GM10266 (cell line): Measurements from ENCODE around the gene ACTA2.

Experiments
- DNase-seq: peaks from one replicate; pipeline ENCODE4 v3.0.0; 2012; ENCODE audit errors: extremely low spot score
- TF ChIP-seq, protein P1 (sequence below): IDR thresholded peaks from 2 replicates; pipeline ENCODE4 v1.5.1; 2012; ENCODE audit warnings: mild to moderate bottlenecking, low read depth; ENCODE audit not compliant: control insufficient read depth, insufficient read depth; ENCODE audit errors: missing control alignments

ACTA2 gene

DNA sequence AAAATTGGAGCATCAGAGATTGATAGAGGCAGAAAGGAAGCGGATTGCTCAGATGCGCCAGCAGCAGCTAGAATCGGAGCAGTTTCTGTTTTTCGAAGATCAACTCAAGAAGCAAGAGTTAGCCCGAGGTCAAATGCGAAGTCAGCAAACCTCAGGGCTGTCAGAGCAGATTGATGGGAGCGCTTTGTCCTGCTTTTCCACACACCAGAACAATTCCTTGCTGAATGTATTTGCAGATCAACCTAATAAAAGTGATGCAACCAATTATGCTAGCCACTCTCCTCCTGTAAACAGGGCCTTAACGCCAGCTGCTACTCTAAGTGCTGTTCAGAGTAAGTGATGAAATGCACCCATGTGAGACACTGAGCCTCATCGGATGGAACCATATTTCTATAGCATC is 39.4 kb downstream of the ACTA2 start:
- DNase-seq, result no peak
- TF ChIP-seq, protein P1, sequence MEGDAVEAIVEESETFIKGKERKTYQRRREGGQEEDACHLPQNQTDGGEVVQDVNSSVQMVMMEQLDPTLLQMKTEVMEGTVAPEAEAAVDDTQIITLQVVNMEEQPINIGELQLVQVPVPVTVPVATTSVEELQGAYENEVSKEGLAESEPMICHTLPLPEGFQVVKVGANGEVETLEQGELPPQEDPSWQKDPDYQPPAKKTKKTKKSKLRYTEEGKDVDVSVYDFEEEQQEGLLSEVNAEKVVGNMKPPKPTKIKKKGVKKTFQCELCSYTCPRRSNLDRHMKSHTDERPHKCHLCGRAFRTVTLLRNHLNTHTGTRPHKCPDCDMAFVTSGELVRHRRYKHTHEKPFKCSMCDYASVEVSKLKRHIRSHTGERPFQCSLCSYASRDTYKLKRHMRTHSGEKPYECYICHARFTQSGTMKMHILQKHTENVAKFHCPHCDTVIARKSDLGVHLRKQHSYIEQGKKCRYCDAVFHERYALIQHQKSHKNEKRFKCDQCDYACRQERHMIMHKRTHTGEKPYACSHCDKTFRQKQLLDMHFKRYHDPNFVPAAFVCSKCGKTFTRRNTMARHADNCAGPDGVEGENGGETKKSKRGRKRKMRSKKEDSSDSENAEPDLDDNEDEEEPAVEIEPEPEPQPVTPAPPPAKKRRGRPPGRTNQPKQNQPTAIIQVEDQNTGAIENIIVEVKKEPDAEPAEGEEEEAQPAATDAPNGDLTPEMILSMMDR, result no peak

DNA sequence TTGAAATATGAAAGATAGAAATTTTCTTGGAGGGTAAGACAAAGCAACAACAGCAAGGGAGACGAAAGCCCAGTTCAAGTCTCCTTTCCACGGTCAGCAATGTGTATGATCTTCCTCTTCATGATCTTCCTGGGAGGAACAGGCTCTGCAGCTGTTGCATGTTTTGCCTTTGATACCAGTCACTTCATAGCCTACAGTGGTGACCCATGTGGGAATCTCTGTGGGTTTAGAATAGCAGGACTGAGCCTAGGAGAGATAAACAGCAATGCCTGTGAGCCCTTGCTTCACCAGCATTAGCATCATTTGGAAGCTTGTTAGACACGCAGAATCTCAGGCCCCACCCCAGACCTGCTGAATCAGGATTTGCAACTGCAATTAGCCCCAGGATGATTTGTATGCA is 40.7 kb downstream of the ACTA2 start:
- DNase-seq, result no peak
- TF ChIP-seq, protein P1, result no peak

DNA sequence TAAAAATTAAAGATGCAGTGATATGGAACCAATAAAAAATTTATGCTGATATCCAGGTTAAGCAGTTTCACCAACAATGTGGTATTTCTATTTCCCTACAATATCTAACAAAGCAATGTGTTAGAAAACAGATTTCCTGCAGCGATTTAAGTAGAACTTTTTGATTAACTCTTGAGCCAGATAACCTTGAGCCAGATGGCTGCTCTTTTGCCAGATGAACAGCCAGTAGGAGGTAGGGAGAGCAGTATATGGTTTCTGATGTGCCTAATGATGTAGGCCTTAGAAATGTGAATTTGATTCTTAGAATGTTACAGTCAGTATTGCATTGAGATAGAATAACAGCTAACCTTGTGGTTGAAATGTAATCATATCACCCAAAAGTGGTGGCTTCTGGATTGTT is 41.5 kb downstream of the ACTA2 start:
- DNase-seq, result no peak
- TF ChIP-seq, protein P1, result no peak

DNA sequence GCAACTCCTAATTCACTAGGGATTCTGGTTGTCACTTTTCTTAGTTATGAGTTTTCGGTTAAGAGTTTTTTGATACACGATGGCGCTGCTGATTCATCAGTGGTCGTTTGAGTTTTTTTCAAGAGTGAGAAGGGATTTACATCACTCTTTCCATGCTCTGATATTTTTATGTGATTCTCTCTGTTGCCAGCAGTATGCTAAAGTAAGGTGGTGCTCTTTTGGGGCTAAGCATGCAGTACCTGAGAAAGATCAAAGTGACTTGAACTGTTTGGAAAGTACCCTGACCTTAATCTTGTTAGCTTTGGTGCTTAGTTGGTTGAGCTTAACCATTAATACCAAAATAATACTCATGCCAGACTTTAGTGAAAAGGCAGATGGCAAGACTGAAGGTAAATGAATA is 44.4 kb downstream of the ACTA2 start:
- no peak for DNase-seq
- TF ChIP-seq, protein P1, result no peak

DNA sequence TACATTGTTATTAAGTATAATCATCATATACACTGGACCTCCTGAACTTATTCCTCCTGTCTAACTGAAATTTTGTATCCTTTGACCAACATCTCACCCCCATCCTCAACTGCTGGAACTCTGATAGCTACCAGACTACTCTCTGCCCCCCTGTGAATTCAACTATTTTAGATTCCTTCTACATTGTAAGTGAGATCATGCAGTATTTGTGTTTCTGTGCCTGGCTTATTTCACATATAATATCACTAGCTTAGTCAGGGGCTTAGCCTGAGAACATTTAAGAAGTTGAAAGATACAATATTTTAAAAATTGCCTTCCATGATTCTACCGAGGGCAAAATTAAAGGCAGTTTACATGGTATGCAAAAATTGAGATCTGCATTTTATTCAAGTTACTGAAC is 45.7 kb downstream of the ACTA2 start:
- TF ChIP-seq, protein P1, result no peak
- DNase-seq, result no peak

DNA sequence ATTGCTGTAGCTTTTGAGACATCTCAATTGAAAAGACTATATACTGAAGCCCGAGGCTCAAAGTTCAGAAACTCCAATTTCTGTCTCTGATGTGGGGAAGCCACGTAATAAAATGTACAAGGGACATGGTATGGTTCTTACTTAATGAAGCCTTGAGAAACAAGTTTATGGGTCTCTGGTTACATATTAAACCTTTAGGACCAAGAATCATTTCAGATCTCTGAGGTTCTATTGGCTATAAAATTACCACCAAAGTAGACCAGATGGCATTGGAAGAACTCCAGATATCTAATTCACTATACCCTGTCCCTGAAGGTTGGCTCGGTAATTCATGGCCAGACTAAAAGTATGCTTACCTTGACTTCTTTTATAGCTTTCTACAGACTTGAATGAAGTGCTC is 48.9 kb downstream of the ACTA2 start:
- DNase-seq, result no peak
- TF ChIP-seq, protein P1, result no peak

DNA sequence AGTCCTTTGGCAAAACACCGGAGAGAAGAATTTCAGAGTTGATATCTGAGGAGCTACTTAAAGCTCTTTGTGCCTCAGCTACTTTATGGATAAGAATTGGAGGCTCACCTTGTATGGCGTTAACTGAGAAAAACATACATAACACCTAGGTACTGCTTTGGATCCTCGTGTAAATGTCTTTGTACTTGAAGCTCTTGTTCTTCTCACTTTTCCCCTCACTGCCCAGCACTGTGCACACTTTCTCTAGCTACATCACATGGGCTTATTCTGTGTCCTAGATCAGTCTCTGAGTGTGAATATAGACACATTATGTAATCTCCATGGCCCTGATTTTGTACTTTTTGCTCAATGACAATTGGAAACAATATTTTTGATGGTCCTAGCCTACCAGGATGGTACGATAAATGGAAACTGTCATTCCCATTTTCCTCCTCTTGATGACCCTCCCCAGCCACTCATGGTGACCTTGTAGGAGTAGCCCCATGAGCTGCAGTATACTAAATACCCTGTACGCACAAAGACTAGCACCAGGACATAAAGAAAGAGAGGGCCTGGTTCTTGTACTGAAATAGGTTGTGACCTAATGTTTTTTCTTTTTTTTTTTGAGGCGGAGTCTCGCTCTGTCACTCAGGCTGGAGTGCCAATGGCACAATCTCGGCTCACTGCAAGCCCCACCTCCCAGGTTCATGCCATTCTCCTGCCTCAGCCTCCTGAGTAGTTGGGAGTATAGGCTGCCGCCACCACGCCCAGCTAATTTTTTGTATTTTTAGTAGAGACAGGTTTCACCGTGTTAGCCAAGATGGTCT is 50.4 kb downstream of the ACTA2 start:
- TF ChIP-seq, protein P1, result no peak
- no peak for DNase-seq
